Panc1 (cell line): ENCODE data around the gene APOL6.

ENCODE experiments used
- CTCF ChIP-seq: fragments of 450-650 bp; IDR thresholded peaks from 2 replicates; pipeline ENCODE4 v1.5.1; 2017; ENCODE audit warnings: mild to moderate bottlenecking
- SIN3A ChIP-seq: IDR thresholded peaks from 2 replicates; pipeline ENCODE4 v1.6.1; 2012; ENCODE audit warnings: low read depth, mild to moderate bottlenecking, low read length, moderate library complexity, borderline replicate concordance; ENCODE audit not compliant: insufficient read depth

GRCh38 chr22:35648066-35649025, at the start of gene APOL6:
- TF ChIP-seq CTCF (no peak), SIN3A (no peak)
